HL-60 (cell line): ENCODE results near the gene CCDC183.

Experiments used
- POLR2AphosphoS5 ChIP-seq: IDR thresholded peaks from 2 replicates; pipeline ENCODE4 v1.6.1; 2012; ENCODE audit warnings: low read depth
- REST ChIP-seq: IDR thresholded peaks from 2 replicates; pipeline ENCODE4 v1.6.1; 2012; ENCODE audit warnings: low read depth; ENCODE audit not compliant: insufficient replicate concordance
- TF ChIP-seq, protein P1 (sequence below): IDR thresholded peaks from one replicate; pipeline ENCODE4 v1.5.1; 2011; ENCODE audit warnings: low read length, control low read depth, inconsistent platforms; ENCODE audit not compliant: insufficient read depth

DNA sequence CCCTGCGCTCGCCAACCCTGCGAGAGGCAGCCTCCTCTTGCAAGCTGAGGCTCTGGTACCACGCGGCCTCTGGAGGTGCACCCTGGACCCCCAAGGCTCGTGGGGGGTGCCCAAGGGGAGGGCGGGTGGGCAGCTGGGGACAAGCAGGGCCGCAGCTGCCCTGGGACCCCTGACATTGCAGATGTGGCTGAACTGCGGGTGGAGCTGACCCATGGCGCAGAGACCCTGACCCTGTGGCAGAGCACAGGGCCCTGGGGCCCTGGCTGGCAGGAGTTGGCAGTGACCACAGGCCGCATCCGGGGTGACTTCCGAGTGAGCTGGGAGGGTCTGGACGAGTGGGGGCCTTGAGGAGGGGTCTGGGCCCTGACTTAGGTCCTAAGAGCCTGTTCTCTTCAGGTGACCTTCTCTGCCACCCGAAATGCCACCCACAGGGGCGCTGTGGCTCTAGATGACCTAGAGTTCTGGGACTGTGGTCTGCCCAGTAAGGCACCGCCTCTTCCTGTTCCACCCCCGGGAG lies 57.5 kb downstream of the CCDC183 start:
- TF ChIP-seq, protein P1, sequence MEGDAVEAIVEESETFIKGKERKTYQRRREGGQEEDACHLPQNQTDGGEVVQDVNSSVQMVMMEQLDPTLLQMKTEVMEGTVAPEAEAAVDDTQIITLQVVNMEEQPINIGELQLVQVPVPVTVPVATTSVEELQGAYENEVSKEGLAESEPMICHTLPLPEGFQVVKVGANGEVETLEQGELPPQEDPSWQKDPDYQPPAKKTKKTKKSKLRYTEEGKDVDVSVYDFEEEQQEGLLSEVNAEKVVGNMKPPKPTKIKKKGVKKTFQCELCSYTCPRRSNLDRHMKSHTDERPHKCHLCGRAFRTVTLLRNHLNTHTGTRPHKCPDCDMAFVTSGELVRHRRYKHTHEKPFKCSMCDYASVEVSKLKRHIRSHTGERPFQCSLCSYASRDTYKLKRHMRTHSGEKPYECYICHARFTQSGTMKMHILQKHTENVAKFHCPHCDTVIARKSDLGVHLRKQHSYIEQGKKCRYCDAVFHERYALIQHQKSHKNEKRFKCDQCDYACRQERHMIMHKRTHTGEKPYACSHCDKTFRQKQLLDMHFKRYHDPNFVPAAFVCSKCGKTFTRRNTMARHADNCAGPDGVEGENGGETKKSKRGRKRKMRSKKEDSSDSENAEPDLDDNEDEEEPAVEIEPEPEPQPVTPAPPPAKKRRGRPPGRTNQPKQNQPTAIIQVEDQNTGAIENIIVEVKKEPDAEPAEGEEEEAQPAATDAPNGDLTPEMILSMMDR: no peak
- TF ChIP-seq POLR2AphosphoS5: no peak
- no peak for TF ChIP-seq REST
